Gastroesophageal sphincter (tissue), 3 donors: ENCODE data around the gene MIB2.

Experiments used
- EP300 ChIP-seq: sonication (generic); formaldehyde crosslinking; IDR thresholded peaks from one replicate; pipeline ENCODE4 v1.6.1; 2017; ENCODE audit warnings: antibody characterized with exemption, mild to moderate bottlenecking
- POLR2A ChIP-seq, 2 donors: fragments of 450-650 bp; IDR thresholded peaks; one replicate each; pipeline ENCODE4 v1.6.1; 2017; ENCODE audit warnings: antibody characterized with exemption in 2 of 2, mild to moderate bottlenecking in 2 of 2, moderate library complexity in 1 of 2
- POLR2AphosphoS5 ChIP-seq: sonication (generic); formaldehyde crosslinking; IDR thresholded peaks from one replicate; pipeline ENCODE4 v1.6.1; 2017; ENCODE audit warnings: antibody characterized with exemption
- TF ChIP-seq, protein P1 (sequence below), 4 experiments: fragments of 200-600 bp in 2 of 4; fragments of 450-650 bp in 2 of 4; sonication (generic) in 1 of 4; IDR thresholded peaks; one replicate each; pipeline ENCODE4 v1.5.1; 2017 to 2019; ENCODE audit warnings: antibody characterized with exemption in 4 of 4, mild to moderate bottlenecking in 2 of 4, moderate library complexity in 2 of 4

- TF ChIP-seq, protein P1, sequence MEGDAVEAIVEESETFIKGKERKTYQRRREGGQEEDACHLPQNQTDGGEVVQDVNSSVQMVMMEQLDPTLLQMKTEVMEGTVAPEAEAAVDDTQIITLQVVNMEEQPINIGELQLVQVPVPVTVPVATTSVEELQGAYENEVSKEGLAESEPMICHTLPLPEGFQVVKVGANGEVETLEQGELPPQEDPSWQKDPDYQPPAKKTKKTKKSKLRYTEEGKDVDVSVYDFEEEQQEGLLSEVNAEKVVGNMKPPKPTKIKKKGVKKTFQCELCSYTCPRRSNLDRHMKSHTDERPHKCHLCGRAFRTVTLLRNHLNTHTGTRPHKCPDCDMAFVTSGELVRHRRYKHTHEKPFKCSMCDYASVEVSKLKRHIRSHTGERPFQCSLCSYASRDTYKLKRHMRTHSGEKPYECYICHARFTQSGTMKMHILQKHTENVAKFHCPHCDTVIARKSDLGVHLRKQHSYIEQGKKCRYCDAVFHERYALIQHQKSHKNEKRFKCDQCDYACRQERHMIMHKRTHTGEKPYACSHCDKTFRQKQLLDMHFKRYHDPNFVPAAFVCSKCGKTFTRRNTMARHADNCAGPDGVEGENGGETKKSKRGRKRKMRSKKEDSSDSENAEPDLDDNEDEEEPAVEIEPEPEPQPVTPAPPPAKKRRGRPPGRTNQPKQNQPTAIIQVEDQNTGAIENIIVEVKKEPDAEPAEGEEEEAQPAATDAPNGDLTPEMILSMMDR (IDR thresholded peaks at IDR 0.05): no peak
- TF ChIP-seq POLR2A (IDR thresholded peaks at IDR 0.05) (no peak), POLR2AphosphoS5 (no peak), EP300 (no peak)
Measured at GRCh38 chr1:1599030-1599934, 16.0 kb upstream of the MIB2 start.
